H1 (cell line): Measurements from ENCODE around the gene DUSP1. TPM values are rescaled to one million over a fixed set of nuclear protein-coding genes. Genes with fewer than 3 reads are reported as not detected.

Source experiments
- CTCF ChIA-PET: fragments of 300-600 bp; sonication (Branson Sonifier 250); formaldehyde crosslinking; loops from one replicate; lab custom pipeline; 2021; ENCODE audit not compliant: partially characterized antibody; lab: Charles Lee
- POLR2A ChIA-PET: fragments of 300-600 bp; sonication (Branson Sonifier 250); formaldehyde crosslinking; loops from one replicate; lab custom pipeline; 2021; ENCODE audit warnings: inconsistent platforms; ENCODE audit not compliant: partially characterized antibody; lab: Charles Lee
- DNase-seq, 2 experiments: peaks; one replicate each; pipeline versions ENCODE4 v3.0.0 to v3.0.0-alpha.2; 2010 to 2022; ENCODE audit warnings: low spot score in 2 of 2, low read depth in 1 of 2, mixed read lengths in 1 of 2
- FAIRE-seq: peaks from 2 replicates; lab custom pipeline; 2011; peaks lifted over from hg19 to GRCh38; lab: Jason Lieb, UNC
- H2AFZ ChIP-seq: 2 replicates; pipeline ENCODE4 v1.8.1; 2012; ENCODE audit warnings: low read length, inconsistent platforms
- H2AK5ac ChIP-seq: 2 replicates; pipeline ENCODE4 v1.6.1; 2013; ENCODE audit warnings: low read depth, low read length
- H2BK120ac ChIP-seq: replicated peaks from 2 replicates; pipeline ENCODE3; 2013; ENCODE audit warnings: low read depth, low read length, inconsistent platforms
- H2BK12ac ChIP-seq: 2 replicates; pipeline ENCODE4 v1.6.1; 2013; ENCODE audit warnings: low read depth, low read length
- H2BK15ac ChIP-seq: 2 replicates; pipeline ENCODE4 v1.6.1; 2013; ENCODE audit warnings: low read length
- H2BK20ac ChIP-seq: 2 replicates; pipeline ENCODE4 v1.6.1; 2013; ENCODE audit warnings: low read length
- H2BK5ac ChIP-seq: 2 replicates; pipeline ENCODE4 v1.6.1; 2013; ENCODE audit warnings: low read depth, low read length
- H3K14ac ChIP-seq: 2 replicates; pipeline ENCODE4 v1.6.1; 2013; ENCODE audit warnings: inconsistent platforms; ENCODE audit not compliant: insufficient read length
- H3K18ac ChIP-seq: 2 replicates; pipeline ENCODE4 v1.6.1; 2013; ENCODE audit warnings: low read length; ENCODE audit errors: extremely low read depth
- H3K23ac ChIP-seq: 2 replicates; pipeline ENCODE4 v1.6.1; 2013; ENCODE audit warnings: inconsistent platforms; ENCODE audit not compliant: insufficient read length
- H3K23me2 ChIP-seq: 2 replicates; pipeline ENCODE4 v1.6.1; 2013; ENCODE audit warnings: low read depth, low read length
- H3K27ac ChIP-seq: 2 replicates; pipeline ENCODE4 v1.6.1; 2011; ENCODE audit warnings: low read depth, low read length, inconsistent platforms
- H3K27me3 ChIP-seq, 4 experiments: replicated peaks in 1 of 4; 1 replicate in 1 of 4; 2 replicates in 3 of 4; pipeline versions ENCODE4 v1.6.1 to v1.8.1; 2011 to 2013; ENCODE audit warnings: low read length in 3 of 4, mild to moderate bottlenecking in 3 of 4, inconsistent platforms in 2 of 4, mixed read lengths in 2 of 4, moderate library complexity in 1 of 4; ENCODE audit not compliant: control insufficient read depth in 3 of 4, insufficient read depth in 3 of 4; ENCODE audit errors: extremely low read depth in 1 of 4
- H3K36me3 ChIP-seq, 4 experiments: 2 replicates each; pipeline versions ENCODE4 v1.6.1 to v1.8.1; 2011 to 2013; ENCODE audit warnings: mild to moderate bottlenecking in 4 of 4, low read length in 3 of 4, moderate library complexity in 2 of 4, control low read depth in 1 of 4, inconsistent platforms in 1 of 4; ENCODE audit not compliant: insufficient read depth in 4 of 4, control insufficient read depth in 2 of 4
- H3K4ac ChIP-seq: replicated peaks from 2 replicates; pipeline ENCODE3; 2013; ENCODE audit warnings: low read length, low read depth, mixed read lengths, inconsistent platforms; ENCODE audit not compliant: insufficient read length
- H3K4me1 ChIP-seq, 4 experiments: replicated peaks in 1 of 4; 1 replicate in 1 of 4; 2 replicates in 3 of 4; pipeline versions ENCODE4 v1.6.1 to v1.8.1; 2011 to 2013; ENCODE audit warnings: low read length in 3 of 4, inconsistent platforms in 2 of 4, mixed read lengths in 1 of 4; ENCODE audit not compliant: insufficient read depth in 4 of 4, control insufficient read depth in 3 of 4
- H3K4me2 ChIP-seq, 2 experiments: 2 replicates each; pipeline versions ENCODE4 v1.6.1 to v1.8.1; 2011 to 2013; ENCODE audit warnings: low read depth in 2 of 2, low read length in 2 of 2, control low read depth in 1 of 2, inconsistent platforms in 1 of 2, mild to moderate bottlenecking in 1 of 2; ENCODE audit not compliant: insufficient read depth in 1 of 2
- H3K4me3 ChIP-seq, 4 experiments: fragments of 200-600, 300-600 bp in 1 of 4; sonication (generic), shearing (Covaris generic), sonication (Bioruptor Twin) in 1 of 4; 2 replicates each; pipeline versions ENCODE4 v1.5.1 to v1.8.1; 2011 to 2016; ENCODE audit warnings: low read length in 4 of 4, low read depth in 3 of 4, control low read depth in 2 of 4, inconsistent platforms in 2 of 4, mild to moderate bottlenecking in 2 of 4, mixed read lengths in 1 of 4, moderate library complexity in 1 of 4; ENCODE audit not compliant: insufficient read depth in 2 of 4; ENCODE audit errors: extremely low read depth in 1 of 4
- H3K56ac ChIP-seq: replicated peaks from 2 replicates; pipeline ENCODE3; 2013; ENCODE audit warnings: low read depth, mild to moderate bottlenecking, mixed read lengths, low read length, inconsistent platforms; ENCODE audit not compliant: insufficient read length
- H3K79me1 ChIP-seq: 2 replicates; pipeline ENCODE4 v1.6.1; 2013; ENCODE audit warnings: low read depth, low read length, control low read depth
- H3K79me2 ChIP-seq, 2 experiments: 2 replicates each; pipeline versions ENCODE4 v1.6.1 to v1.8.1; 2012 to 2013; ENCODE audit warnings: low read length in 2 of 2, mild to moderate bottlenecking in 2 of 2, inconsistent platforms in 1 of 2; ENCODE audit not compliant: insufficient read depth in 2 of 2, control insufficient read depth in 1 of 2
- H3K9ac ChIP-seq, 4 experiments: replicated peaks in 1 of 4; 1 replicate in 1 of 4; 2 replicates in 3 of 4; pipeline versions ENCODE4 v1.6.1 to v1.8.1; 2011 to 2013; ENCODE audit warnings: low read depth in 3 of 4, low read length in 3 of 4, control low read depth in 2 of 4, mild to moderate bottlenecking in 2 of 4, moderate library complexity in 2 of 4, inconsistent platforms in 1 of 4; ENCODE audit errors: extremely low read depth in 1 of 4
- H3K9me3 ChIP-seq, 2 experiments: 2 replicates each; pipeline versions ENCODE4 v1.6.1 to v1.8.1; 2012 to 2013; ENCODE audit warnings: mild to moderate bottlenecking in 2 of 2, moderate library complexity in 2 of 2, control low read depth in 1 of 2, inconsistent platforms in 1 of 2, low read depth in 1 of 2, low read length in 1 of 2, mixed read lengths in 1 of 2; ENCODE audit not compliant: insufficient read depth in 2 of 2
- H4K20me1 ChIP-seq, 2 experiments: replicated peaks in 1 of 2; 2 replicates each; pipeline versions ENCODE3 to v1.8.1; 2011 to 2013; ENCODE audit warnings: inconsistent platforms in 2 of 2, low read length in 2 of 2, mild to moderate bottlenecking in 1 of 2; ENCODE audit not compliant: insufficient read depth in 2 of 2, control insufficient read depth in 1 of 2
- H4K5ac ChIP-seq: 2 replicates; pipeline ENCODE4 v1.6.1; 2013; ENCODE audit warnings: low read length, low read depth, mixed read lengths, inconsistent platforms; ENCODE audit not compliant: insufficient read length
- H4K8ac ChIP-seq: 2 replicates; pipeline ENCODE4 v1.8.0; 2013; ENCODE audit warnings: mild to moderate bottlenecking, moderate library complexity, low read length, inconsistent platforms; ENCODE audit not compliant: insufficient read depth; ENCODE audit errors: extremely low read depth
- H4K91ac ChIP-seq: replicated peaks from 2 replicates; pipeline ENCODE3; 2013; ENCODE audit warnings: low read length, mixed read lengths, inconsistent platforms; ENCODE audit not compliant: insufficient read length
- BACH1 ChIP-seq: IDR thresholded peaks from 2 replicates; pipeline ENCODE4 v1.6.1; 2012; ENCODE audit warnings: low read length, improper control_type of control experiment
- E2F6 ChIP-seq: IDR thresholded peaks from 2 replicates; pipeline ENCODE4 v1.6.1; 2012; ENCODE audit warnings: inconsistent platforms
- HDAC6 ChIP-seq: IDR thresholded peaks from one replicate; pipeline ENCODE4 v1.7.1; 2012; ENCODE audit warnings: low read depth, mild to moderate bottlenecking, inconsistent platforms, low read length, moderate library complexity
- JUND ChIP-seq: IDR thresholded peaks from 2 replicates; pipeline ENCODE4 v1.6.1; 2011; ENCODE audit warnings: mild to moderate bottlenecking, improper control_type of control experiment, low read length
- MAX ChIP-seq: IDR thresholded peaks from 2 replicates; pipeline ENCODE4 v1.6.1; 2012; ENCODE audit warnings: inconsistent platforms
- RAD21 ChIP-seq, 2 experiments: IDR thresholded peaks in 1 of 2; conservative IDR thresholded peaks in 1 of 2; 2 replicates each; pipeline ENCODE4 v1.6.1; 2011; ENCODE audit warnings: low read depth in 2 of 2, low read length in 2 of 2, improper control_type of control experiment in 1 of 2, inconsistent platforms in 1 of 2, mild to moderate bottlenecking in 1 of 2, moderate library complexity in 1 of 2
- TAF7 ChIP-seq: optimal IDR thresholded peaks from 2 replicates; pipeline ENCODE3; 2011; ENCODE audit warnings: low read depth, mild to moderate bottlenecking, inconsistent platforms, low read length, moderate library complexity, borderline replicate concordance
- WGBS, 2 experiments: shearing (Covaris generic) in 1 of 2; methylation state at CpG; one replicate each; pipeline versions ENCODE4 v1.1.6 to v1.1.7; 2013 to 2015; ENCODE audit warnings: low lambda C conversion rate in 2 of 2, mixed read lengths in 2 of 2, inconsistent platforms in 1 of 2, low coverage in 1 of 2, missing lambda C conversion rate in 1 of 2; ENCODE audit not compliant: insufficient replicate concordance in 2 of 2, insufficient coverage in 1 of 2, insufficient read length in 1 of 2; ENCODE audit errors: extremely low coverage in 1 of 2, missing lambda C conversion rate in 1 of 2; 5-methylcytosine and 5-hydroxymethylcytosine counted together
- polyA plus RNA-seq, 7 experiments: library from polyadenylated mRNA; depleted of rRNA in 3 of 7; stranded (reverse) in 5 of 7; unstranded in 2 of 7; fragments of >200 nt in 5 of 7; fragments of 200-250 nt in 2 of 7; gene quantifications; 1 replicate in 5 of 7; 2 replicates in 1 of 7; 4 replicates in 1 of 7; pipeline versions ENCODE4 v1.2.1 to v1.2.3, GENCODE V29; 2011 to 2013; ENCODE audit warnings: missing spikeins in 2 of 7, mixed read lengths in 2 of 7
- total RNA-seq: library from RNA; stranded (reverse); fragmentation: NEBNext Ultra II Directional; extraction: Animal tissue kit (Norgen Biotek cat#: 25700); gene quantifications from 2 replicates; pipeline ENCODE4 v1.2.1, GENCODE V29; 2021

The DUSP1 gene
- total and polyA plus RNA-seq, 2 of the 8 experiments (the other 6 are each of a cell fraction or from before 2014, with no cell fraction given), result 6.5 to 11.7 TPM

GRCh38 chr5:172740428-172741205, 30.4 kb downstream of the DUSP1 start:
- no peak overlapping the region for H3K27ac ChIP-seq

More at GRCh38 chr5:172740428-172741205, 30.4 kb downstream of the DUSP1 start:
- Histone ChIP-seq H2BK20ac (no peak overlapping the region), H3K4me2 (no peak overlapping the region), H2BK120ac (no peak overlapping the region), H3K14ac (no peak overlapping the region), H2BK15ac (no peak overlapping the region), H3K4ac (no peak overlapping the region), H4K5ac (no peak overlapping the region), H2BK5ac (no peak overlapping the region), H3K18ac (no peak overlapping the region)
- POLR2A ChIA-PET, result interaction anchor here (0.5 kb wide), 1 partner anchor 132 kb away, joined by 3 read pairs; no protein-coding TSS in a partner anchor
- WGBS, 2 experiments, result 89% methylated on average over 15 of the region's 15 CpGs; no CpG with 5 or more reads in 1 of the 2 experiments
- no peak for TF ChIP-seq JUND
- no peak for TF ChIP-seq RAD21 (IDR thresholded peaks at IDR 0.05 in 1 of 2, conservative IDR thresholded peaks at IDR 0.05 in 1 of 2; ENCODE audit: low read depth in 2 of 2, low read length in 2 of 2)
- TF ChIP-seq MAX, result no peak
- no peak for TF ChIP-seq HDAC6
- TF ChIP-seq E2F6, result no peak
- no peak for TF ChIP-seq BACH1
- no peak for TF ChIP-seq TAF7
- TF ChIP-seq, all 59 proteins: peak for 0
- CTCF ChIA-PET, result interaction anchor here (0.7 to 1.4 kb wide), 4 partner anchors 17 to 604 kb away, joined by 3 to 4 read pairs (median 3); no protein-coding TSS in a partner anchor
- DNase-seq (no peak), FAIRE-seq (no peak)
- Histone ChIP-seq H3K36me3 (no peaks in the 10 kb centered on the region), H2BK12ac (no peak overlapping the region), H3K4me3 (no peak overlapping the region), H3K27me3 (no peaks in the 10 kb centered on the region), H4K91ac (no peak overlapping the region), H3K23me2 (0 out of 2 replicates have a peak, but pooled peaks cover 2% of the 10 kb centered on the region), H3K4me1 (no peaks in the 10 kb centered on the region; a peak in 1 of 7 replicates), H3K56ac (no peak overlapping the region), H4K20me1 (no peaks in the 10 kb centered on the region), H3K79me1 (no peaks in the 10 kb centered on the region), H2AK5ac (no peak overlapping the region), H4K8ac (no peak overlapping the region), H2AFZ (no peak overlapping the region), H3K79me2 (no peaks in the 10 kb centered on the region), H3K9ac (no peak overlapping the region), H3K9me3 (no peaks in the 10 kb centered on the region), H3K23ac (no peak overlapping the region)
